NCI-H1694 treated with DMSO at 0.1 percent for 48 hours (cell line): ENCODE measurements around the gene SPACA7.
A peak's percentile ranks its signal among the peaks of the same experiment; 100 is the strongest.
"Not testable (repeated sequence)": the region's sequence is repeated elsewhere in the genome, so short reads cannot be mapped to it uniquely, and the experiment has no call there.

Experiments used
- DNase-seq: peaks from one replicate; lab custom pipeline; 2025; lab: John Stamatoyannopoulos, UW

The SPACA7 gene

GRCh38 chr13:112424098-112424497, 47.9 kb downstream of the SPACA7 start:
- DNase-seq = no peak

GRCh38 chr13:112428704-112429103, 52.5 kb downstream of the SPACA7 start:
- no peak for DNase-seq

GRCh38 chr13:112431734-112432133, 55.6 kb downstream of the SPACA7 start:
- no peak for DNase-seq

- not testable (repeated sequence) for DNase-seq
Observed at GRCh38 chr13:112432734-112433133, 56.6 kb downstream of the SPACA7 start.

- DNase-seq = not testable (repeated sequence)
Observed at GRCh38 chr13:112433517-112433916, 57.4 kb downstream of the SPACA7 start.

- no peak for DNase-seq
Observed at GRCh38 chr13:112434032-112434431, 57.9 kb downstream of the SPACA7 start.

GRCh38 chr13:112434937-112435523, 58.9 kb downstream of the SPACA7 start:
- no peak for DNase-seq

GRCh38 chr13:112435973-112436372, 59.8 kb downstream of the SPACA7 start:
- DNase-seq = no peak

GRCh38 chr13:112438094-112438493, 61.9 kb downstream of the SPACA7 start:
- DNase-seq = no peak

GRCh38 chr13:112438515-112438914, 62.4 kb downstream of the SPACA7 start:
- no peak for DNase-seq

GRCh38 chr13:112441226-112441625, 65.1 kb downstream of the SPACA7 start:
- no peak for DNase-seq

- DNase-seq = no peak
Observed at GRCh38 chr13:112441779-112442310, 65.7 kb downstream of the SPACA7 start.

GRCh38 chr13:112442483-112443090, 66.4 kb downstream of the SPACA7 start:
- no peak for DNase-seq

- DNase-seq = no peak
Observed at GRCh38 chr13:112443191-112443994, 67.2 kb downstream of the SPACA7 start.

- DNase-seq = peak; percentile 17
Observed at GRCh38 chr13:112443995-112444311, 67.8 kb downstream of the SPACA7 start.

- DNase-seq = no peak
Observed at GRCh38 chr13:112444416-112445399, 68.6 kb downstream of the SPACA7 start.

- DNase-seq = no peak
Observed at GRCh38 chr13:112445411-112446271, 69.5 kb downstream of the SPACA7 start.

GRCh38 chr13:112446347-112446861, 70.2 kb downstream of the SPACA7 start:
- DNase-seq = no peak

- no peak for DNase-seq
Observed at GRCh38 chr13:112446867-112447266, 70.7 kb downstream of the SPACA7 start.

GRCh38 chr13:112447306-112447705, 71.2 kb downstream of the SPACA7 start:
- no peak for DNase-seq
